ENCODE data around the gene NNMT.

NNMT gene

DNA sequence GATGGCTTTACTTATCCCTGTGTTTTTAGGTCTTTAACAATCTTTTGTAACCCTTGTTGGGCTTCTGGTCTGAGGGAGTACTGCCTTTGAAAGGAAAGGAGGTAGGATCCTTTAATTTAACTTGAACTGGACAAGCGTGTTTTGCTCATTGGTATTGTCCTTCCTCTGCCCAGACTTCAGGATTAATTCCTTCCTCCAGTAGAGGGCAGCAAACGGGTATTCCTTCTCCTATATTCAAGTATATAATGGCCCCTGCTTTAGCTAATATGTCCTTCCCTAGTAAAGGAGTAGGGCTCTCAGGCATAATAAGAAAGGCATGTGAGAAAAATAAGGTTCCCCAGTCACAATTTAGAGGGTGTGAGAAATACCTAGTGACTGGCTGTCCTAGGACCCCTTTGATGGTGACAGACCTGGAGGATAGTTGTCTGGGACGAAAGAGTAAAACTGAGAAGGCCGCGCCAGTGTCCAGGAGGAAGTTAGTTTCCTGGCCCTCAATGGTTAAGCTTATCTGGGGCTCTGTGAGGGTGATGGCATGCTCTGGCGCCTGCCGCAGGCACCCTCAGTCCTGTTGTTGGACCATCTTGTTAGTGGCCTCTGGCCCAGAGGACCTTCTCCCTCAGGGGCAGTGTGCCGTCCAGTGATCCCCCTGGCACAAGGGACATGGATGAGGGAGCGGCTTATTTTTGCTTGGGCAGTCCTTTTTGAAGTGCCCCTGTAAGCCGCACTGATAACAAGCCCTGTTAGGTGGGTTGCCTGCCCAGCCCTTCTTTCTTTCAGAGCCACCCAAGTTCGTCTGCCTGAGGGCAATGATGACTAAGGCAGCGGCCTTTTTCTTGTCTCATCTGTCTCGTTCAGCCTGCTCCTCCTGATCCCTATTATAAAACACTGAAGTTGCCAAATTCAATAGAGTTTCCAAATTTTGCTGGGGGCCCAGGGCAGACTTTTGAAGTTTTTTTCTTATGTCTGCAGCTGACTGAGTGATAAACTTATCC lies 52.3 kb downstream of the NNMT start:
- DNase-seq (ENCODE audit: low spot score): peak; percentile 35

DNA sequence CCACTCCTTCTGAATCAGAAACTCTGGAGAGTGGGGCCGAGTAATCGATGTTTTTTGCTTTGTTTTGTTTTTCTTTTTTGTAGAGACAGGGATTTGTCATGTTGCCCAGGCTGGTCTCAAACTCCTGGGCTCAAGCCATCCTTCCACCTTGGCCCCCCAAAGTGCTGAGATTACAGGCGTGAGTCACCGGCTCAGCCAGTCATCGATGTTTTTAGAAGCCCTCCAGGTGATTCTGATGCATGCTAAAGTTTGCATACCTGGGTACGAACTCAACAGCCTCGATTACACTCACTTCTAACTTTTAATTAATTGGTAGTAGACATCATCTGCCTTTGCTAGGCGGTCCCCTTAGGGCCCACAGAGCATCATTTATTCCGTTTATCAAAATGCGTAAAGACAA lies 53.8 kb downstream of the NNMT start:
- no peak for DNase-seq (ENCODE audit: low spot score)

DNA sequence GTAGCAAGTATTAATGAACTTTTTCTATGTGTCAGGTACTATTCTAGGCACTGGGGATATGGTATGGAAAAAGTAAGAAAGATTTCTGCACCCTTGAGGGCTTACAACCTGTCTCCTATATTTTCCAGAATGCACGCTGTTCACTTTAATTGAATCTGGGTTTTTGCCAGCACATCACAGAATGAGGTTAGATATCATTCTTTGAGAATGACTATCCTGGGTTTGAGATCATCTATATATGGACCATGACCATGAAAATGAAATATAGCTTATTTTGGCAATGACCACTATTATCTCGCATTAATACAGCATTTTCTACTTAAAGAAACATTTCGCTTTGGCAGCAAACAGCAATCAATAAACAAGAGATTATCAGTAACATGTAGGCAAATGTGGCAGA lies 57.2 kb downstream of the NNMT start:
- DNase-seq (ENCODE audit: low spot score): no peak

DNA sequence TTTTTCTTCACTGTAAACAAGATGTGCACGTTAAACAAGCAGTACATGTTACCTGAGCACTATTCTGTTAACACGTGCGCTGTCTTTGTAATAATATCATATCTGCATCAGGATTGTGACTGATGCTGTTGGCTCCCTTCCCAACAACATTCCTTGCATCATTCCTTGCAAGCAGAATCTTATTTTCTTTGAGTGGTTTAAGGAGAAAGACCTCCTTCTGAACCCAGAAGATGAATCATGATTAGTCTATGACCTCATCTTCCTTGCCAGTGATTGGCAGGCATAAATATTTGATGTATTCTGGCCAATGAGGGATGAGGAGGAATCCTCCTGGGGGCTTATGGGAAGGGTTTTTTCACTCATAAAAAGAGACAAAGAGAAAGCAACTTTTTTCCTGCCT lies 57.9 kb downstream of the NNMT start:
- DNase-seq (ENCODE audit: low spot score): no peak

DNA sequence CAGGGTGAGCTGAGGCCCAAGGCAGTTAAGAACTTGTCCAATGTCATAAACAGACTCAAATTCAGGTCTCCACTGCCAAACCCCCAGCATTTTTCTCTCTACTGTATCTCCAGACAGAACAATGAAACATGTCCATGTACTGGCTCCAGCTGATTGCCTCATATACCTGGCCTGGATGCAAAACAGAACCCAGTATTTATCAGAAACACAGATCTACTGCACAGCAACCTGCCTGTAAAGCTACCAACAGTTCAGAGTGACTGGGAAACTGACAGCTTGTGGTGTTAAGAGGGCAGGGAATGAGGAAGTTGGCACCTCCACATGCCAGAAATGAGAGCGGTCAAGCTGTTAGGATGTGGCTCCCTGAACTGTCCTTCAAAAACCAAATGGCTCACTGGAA lies 62.5 kb downstream of the NNMT start:
- DNase-seq (ENCODE audit: low spot score): no peak

DNA sequence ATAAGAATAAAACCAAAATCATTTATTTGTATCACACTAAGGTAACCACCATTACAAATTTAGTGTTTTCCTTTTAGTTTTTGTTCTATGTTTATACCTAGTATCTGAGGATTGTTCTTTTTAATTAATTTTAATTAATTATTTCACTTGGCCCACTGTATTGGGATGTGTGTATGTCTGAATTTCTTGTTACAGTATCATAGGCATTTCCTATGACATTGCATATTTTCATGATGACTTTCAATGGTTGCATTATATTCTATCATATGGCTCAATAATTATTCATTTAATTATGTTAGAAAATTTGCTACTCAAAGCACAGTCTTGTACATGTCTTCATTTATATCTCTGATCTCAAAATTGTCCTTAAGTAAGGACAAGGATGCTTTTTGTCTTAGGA lies 63.1 kb downstream of the NNMT start:
- DNase-seq (ENCODE audit: low spot score): no peak

DNA sequence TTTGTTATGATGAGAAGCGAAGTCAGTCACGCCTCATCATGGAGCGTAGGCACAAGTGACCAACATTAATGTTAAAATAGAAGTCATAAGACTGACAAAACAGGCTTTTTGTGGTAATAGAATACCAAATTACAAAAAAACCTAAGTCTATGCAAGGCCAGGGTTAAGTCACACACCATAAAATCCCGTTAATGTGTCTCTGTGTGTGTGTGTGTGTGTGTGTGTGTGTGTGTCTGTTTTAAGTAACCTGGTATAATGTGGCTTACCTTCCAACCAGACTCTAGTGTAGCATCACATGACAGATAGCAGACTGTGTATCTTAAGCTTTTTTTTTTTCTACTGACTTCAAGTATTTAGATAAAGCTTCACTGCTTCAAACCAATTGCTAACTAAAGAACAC lies 66.1 kb downstream of the NNMT start:
- DNase-seq (ENCODE audit: low spot score): no peak

DNA sequence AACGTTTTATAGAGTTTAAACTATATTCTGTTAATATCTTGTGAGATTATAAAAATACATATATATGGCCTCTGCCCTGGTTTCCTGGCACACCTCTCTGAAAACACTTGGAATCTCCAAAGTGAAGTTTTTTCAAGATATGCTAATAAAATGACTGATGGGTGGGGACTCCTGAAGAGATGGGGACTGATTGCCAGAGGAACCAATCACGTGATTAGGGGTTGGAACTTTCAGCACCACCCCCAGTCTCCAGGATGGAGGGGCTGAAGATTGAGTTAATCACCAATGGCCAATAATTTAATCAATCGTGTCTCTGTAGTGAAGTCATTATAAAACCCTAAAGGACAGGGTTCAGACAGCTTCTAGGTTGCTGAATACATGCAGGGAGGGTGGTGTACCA lies 66.8 kb downstream of the NNMT start:
- no peak for DNase-seq (ENCODE audit: low spot score)

Data from LoVo (cell line).